GM18873 (cell line): ENCODE data around the gene NUSAP1.
"Not testable (repeated sequence)": the region's sequence is repeated elsewhere in the genome, so short reads cannot be mapped to it uniquely, and the experiment has no call there.

Experiments
- ATAC-seq: cut with Tn5 transposase; IDR thresholded peaks from one replicate; pipeline ENCODE4 v1.9.1; 2021; ENCODE audit warnings: mild to moderate bottlenecking, moderate library complexity, moderate number of reproducible peaks; ENCODE audit not compliant: unreplicated experiment, low FRiP score

The NUSAP1 gene, protein sequence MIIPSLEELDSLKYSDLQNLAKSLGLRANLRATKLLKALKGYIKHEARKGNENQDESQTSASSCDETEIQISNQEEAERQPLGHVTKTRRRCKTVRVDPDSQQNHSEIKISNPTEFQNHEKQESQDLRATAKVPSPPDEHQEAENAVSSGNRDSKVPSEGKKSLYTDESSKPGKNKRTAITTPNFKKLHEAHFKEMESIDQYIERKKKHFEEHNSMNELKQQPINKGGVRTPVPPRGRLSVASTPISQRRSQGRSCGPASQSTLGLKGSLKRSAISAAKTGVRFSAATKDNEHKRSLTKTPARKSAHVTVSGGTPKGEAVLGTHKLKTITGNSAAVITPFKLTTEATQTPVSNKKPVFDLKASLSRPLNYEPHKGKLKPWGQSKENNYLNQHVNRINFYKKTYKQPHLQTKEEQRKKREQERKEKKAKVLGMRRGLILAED

GRCh38 chr15:41332194-41333025 is at the start of gene NUSAP1, which contains the start of gene OIP5:
Gene NUSAP1, plus strand, starts transcription at chr15:41332881. Its CDS starts 77 bp downstream, at chr15:41332958.
Gene OIP5, minus strand, starts transcription at chr15:41332591. Its CDS starts 30 bp downstream, at chr15:41332561.
- ATAC-seq: peak; percentile 78

- not testable (repeated sequence) for ATAC-seq
Observed at GRCh38 chr15:41282980-41283652, 49.6 kb upstream of the NUSAP1 start.

DNA sequence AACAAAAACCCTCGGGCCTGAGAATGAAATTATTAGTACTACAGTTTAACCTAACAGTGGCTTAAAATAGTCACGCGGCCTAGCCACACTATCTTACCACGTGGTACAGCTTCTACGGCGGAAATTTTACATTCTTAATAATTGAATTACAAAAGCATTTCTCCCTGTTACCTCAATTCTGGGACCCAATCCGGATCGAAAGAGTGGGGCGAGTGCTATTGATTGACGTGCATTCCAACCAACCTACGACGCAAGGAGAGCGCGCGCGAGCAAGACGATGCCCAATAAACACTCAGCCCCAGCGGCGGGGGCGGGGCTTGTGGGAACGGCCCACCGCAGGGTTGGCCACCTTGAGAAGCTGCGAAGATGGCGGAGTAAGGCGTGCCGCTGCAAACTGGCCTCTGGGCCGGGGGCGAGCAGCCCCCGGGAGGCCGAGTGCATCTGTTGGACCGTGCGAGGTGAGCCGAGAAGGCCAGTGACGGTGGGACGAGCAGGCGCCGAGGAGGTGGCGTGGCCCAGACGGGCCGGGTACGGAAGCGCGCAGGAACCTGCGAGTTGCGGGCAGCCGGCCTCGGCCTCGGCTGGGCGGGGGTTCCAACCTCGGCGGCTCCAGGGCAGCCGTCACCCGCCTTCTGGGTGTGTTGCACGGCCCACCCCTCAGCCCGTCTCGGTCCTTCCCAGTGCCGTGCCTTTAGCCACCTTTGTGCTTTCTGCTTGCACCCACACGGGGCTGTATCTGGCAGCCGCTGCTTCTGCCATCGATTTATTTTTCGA is 48.8 kb upstream of the NUSAP1 start:
- peak; percentile 88 for ATAC-seq

DNA sequence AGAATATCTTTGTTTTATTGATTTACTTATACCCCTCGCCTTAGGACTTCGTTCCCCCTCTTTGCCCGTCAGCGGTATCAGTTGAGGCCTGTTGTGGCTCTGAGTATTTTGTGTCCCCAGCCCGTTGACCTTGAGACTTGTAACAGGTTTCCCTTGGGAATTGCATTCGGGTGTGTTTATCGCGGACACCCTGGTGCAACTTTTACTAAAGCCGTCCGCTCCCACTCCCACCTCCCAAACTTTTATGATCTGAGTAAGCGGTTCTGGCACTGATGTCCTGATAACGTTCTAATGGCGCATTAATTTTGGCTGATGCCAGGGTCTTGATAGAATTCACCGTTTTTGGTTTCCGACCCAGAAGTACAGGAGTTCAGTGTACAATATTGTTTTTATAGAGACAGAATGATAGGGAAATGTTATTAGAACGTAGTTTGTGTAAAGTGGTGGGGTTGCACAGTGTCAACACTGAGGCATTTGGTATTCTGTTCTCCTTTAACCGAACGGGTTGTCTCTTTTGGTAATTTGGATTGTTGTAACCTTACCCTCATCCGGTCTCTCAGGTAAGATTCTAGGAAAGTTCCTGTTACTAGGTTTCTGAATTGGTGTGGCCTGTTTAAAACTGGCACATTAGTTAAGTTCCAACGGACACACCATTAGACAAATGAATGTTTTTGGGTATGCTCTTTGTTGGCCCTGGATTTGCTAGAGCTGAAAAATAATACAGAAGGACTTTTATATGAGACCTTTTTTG is 48.1 kb upstream of the NUSAP1 start:
- ATAC-seq: no peak

DNA sequence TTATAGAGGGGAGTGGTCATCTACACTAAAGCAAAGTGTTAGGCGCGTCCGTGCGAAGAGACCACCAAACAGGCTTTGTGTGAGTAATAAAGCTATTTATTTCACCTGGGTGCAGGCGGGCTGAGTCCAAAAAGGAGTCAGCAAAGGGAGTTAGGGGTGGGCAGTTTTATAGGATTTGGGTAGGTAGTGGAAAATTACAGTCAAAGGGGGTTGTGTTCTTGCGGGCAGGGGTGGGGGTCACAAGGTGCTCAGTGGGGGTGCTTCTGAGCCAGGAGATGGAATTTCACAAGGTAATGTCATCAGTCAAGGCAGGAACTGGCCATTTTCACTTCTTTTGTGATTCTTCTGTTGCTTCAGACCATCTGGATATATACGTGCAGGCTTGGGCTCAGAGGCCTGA is 47.4 kb upstream of the NUSAP1 start:
- ATAC-seq: no peak

GRCh38 chr15:41286665-41287333 is 45.9 kb upstream of the NUSAP1 start:
- no peak for ATAC-seq

DNA sequence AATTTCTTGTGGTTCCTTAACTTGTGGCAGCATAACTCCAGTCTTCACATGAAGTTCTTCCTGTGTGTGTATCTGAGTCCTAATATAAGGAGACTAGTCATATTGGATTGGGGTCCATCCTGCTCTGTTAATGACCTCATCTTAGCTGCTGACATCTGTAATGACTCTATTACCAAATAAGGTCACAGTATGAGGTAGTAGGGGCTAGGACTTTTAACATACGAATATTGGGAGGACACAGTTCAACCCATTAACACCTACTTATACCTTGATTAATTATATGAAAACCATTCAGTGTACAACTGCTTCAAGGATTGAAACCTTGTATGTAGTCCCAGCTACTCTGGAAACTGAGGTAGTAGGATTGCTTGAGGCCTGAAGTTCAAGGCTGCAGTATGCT is 44.2 kb upstream of the NUSAP1 start:
- ATAC-seq: no peak

DNA sequence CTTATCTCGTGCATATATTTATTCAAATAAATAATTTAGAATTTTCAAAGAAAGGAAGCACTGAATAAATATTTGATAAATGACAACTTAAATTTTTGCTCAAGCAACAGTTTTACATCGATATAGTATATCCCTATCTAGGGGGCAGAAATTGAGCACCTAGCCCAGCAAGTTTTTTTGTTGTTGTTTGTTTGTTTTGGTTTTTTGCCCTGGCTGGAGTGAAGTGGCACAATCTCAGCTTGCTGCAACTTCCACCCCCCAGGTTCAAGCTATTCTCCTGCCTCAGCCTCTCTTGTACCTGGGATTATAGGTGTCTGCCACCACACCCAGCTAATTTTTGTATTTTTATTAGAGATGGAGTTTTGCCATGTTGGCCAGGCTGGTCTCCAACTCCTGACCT is 42.7 kb upstream of the NUSAP1 start:
- no peak for ATAC-seq

- peak; percentile 66 for ATAC-seq
Observed at GRCh38 chr15:41291065-41291631, 41.5 kb upstream of the NUSAP1 start.

- ATAC-seq: no peak
Observed at GRCh38 chr15:41292521-41292920, 40.2 kb upstream of the NUSAP1 start.

DNA sequence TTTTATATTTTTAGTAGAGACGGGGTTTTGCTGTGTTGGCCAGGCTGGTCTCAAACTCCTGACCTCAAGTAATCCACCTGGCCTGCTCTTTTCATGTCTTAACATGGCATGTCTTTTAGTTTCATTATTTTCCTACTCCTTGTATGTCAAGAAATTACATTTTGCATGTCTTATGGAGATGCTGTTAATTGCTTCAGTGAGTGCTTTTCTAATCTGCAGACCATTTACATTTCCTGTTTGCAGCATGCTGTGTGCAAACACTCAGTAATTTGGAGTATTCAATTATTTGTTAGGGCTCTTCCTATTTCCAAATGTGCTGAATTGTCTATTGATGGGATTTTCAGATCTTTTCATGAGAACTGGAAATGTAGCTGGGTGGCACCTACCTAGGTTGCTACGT is 31.5 kb upstream of the NUSAP1 start:
- ATAC-seq: not testable (repeated sequence)

DNA sequence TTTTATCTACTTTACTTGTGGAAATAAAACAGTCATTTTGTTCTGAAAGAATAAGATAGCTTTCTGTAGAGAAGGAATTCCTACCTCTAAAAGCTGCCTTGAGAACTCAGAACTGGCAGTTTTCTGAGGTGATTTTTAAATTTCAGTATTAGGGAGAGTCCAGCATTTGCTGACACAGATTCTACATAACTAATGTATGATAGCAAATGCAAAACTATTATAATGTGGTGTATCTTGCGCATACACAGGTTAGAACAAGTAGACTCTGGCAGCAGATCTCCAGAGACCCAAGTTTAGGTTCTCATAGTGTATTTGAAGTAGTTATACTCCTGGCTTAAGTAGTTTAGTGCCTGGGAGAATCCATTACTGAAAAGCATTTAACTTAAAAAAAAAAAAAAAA is 31.1 kb upstream of the NUSAP1 start:
- no peak for ATAC-seq

DNA sequence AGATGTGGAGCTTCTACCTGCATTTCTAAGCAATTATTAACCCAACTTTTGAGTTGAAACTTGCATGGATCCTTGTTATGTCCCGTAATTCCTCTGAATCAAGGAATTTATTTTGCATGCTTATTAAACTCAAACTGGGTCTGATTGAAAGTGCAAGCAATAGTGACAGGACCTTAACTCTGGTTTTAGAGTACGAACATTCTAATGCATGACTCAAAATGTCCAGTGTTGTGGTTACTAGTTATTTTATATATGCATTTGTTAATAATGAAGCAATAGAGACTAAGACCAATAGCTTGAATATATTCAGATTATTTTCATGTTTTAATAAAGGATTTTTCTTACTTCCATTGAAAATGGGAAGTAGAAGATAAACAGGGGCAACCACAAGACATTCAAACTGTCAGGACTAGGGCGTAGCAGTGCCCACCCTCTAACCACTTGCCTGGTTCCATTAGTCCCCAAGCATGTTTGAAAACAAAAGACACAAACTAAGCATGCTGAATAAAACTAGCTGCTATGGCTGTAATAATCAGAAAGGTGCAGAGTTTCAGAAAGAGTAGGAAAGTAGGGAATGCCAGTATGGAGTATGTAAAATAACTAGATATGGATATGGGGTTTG is 28.4 kb upstream of the NUSAP1 start:
- ATAC-seq: no peak

DNA sequence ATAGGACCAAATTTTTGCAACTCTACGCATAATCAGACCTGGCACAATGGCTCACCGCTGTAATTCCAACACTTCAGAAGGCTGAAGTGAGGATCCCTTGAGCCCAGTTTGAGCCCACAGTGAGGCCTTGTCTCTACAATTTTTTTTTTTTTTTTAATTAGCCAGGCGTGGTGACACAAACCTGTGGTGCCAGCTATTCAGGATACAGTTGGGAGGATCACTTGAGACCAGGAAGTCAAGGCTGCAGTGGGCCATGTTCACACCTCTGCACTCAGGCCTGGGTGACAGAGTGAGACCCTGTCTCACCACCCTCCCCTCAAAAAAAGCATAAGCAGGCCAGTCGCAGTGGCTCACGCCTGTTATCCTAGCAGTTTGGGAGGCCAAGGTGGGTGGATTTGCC is 25.0 kb upstream of the NUSAP1 start:
- ATAC-seq: no peak

DNA sequence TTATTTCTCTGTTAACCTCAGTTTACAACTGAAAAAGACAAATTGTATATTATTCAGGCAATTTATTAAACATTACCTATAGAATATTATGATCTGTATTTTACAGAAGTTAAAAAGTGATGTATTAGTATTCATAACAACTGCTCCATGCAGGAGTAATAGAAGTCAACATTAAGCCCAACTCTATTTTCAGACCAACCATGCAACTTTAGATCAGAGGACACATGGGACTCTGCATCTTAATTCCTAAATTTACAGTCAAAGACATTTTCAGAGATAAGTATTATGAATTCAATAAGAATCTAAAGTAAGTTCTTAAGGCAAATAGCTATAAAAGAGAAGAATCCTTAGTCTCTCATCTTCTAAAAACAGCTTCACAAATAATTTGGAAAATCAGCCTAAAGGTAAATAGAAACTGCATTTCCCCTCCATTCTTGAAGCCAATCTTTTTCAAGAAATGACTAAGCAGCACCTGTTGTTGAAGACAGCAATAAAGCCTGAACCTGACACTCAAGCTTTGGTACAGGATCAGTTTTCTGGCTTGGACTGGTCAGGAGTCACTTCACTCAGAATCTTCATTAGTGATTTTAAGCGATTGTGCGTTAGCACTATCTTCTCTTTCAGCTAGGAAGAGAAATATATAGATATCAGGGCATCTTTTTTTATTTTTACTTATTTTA is 23.3 kb upstream of the NUSAP1 start:
- ATAC-seq: no peak

- not testable (repeated sequence) for ATAC-seq
Observed at GRCh38 chr15:41320805-41321330, 11.8 kb upstream of the NUSAP1 start.

DNA sequence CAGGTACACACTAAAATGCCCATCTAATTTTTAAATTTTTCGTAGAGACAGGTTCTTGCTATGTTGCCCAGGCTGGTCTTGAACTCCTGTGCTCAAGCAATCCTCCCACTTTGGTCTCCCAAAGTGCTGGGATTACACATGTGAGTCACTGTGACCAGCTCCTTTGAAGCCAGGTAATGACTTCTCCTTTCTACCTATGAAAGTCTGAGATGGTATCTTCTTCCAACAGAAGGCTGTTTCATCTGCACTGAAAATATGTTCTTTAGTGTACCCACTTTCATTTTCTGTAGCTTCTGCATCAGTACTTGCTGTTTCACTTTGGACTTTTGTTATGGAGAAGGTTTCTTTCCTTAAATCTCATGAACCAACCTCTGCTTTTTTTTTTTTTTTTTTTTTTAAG is 9.1 kb upstream of the NUSAP1 start:
- ATAC-seq: no peak
